ENCODE data around the gene RPL28.

RPL28 gene

DNA sequence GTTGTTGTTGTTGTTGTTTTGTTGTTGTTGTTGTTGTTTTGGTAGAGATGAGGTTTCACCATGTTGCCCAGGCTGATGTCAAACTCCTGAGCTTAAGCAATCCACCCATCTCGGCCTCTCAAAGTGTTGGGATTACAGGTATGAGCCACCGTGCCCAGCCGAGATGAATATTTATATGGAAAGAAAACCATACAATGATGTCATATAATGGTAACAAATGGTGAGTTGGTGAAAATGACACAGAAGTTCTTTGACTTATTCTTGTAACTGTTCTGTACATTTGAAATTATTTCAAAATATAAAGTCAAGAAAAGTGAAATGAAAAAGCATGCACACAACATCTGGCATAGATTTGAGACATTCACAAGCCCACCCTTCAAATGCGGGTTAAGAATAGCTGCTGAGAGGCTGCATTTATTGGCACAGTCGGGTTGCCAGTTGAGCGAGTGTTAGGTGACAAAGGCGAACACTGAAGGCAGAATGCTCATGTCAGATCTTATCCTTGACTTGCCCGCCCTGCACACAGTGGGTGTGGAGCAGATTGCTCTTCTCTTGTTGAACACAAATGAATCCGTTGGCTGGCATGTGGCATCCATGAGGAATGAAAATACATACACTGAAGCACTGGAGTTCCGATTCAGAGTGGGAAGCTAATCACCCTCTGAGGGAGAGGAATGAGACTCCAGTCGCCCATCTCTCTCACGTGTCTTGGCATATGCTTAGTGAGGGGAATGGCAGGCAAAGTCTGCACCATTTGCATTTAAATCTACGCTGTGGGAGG is 37.7 kb downstream of the RPL28 start:
- no peak for DNase-seq (ENCODE audit: low read depth, low spot score)

DNA sequence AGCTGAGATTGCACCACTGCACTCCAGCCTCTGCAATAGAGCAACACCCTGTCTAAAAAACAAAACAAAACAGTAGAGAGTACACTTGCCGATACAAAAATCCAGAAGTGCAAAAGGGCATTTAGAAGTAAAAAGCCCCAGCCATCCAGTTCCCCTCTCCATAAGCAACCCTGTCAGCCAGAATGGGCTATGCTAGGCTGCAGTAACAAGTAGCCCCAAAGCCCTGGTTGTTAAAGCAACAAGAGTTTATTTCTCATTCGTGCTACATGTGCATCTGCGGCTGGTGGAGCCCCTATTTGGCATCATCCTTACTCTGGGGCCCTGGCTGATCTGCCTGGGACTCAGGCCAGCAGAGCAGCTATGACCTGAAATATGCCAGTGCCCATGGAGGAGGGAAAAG is 38.8 kb downstream of the RPL28 start:
- no peak for DNase-seq (ENCODE audit: low read depth, low spot score)

DNA sequence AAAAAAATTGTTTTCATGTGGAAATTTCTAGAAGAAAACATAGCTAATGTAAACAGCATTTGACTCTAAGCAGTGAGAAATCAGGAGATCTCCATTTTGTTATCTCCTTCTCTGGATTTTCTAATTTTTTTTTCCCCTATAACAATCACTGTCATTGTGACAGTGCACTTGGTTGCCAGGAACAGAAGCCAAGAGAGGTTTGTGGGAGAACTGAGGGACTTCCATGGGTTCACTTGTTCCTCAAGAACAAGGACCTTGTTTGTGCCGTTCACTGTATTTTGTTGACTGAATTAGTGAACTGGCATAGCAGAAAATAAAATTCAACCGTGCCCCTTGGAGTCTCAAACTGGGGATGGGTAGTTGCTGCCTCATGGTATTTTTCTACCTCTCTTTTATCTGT is 40.3 kb downstream of the RPL28 start:
- DNase-seq (ENCODE audit: low read depth, low spot score), result no peak

DNA sequence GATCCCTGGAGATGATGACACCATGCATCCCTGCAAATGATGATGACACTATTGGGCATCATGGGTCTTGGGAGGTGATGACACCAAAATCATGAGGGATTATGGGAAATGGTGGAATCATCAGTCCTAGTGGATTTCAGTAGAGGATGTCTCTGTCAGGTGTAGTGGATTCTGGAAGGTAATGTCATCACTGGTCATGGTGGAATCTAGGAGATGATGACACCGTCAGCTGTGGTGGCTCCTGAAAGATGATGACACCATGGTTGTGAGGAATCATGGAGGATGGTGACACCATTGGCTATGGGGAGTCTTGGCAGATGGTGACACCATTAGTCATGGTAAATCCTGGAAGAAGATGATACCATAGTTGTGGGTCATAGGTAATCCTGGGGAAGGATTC is 45.5 kb downstream of the RPL28 start:
- DNase-seq (ENCODE audit: low read depth, low spot score), result no peak

DNA sequence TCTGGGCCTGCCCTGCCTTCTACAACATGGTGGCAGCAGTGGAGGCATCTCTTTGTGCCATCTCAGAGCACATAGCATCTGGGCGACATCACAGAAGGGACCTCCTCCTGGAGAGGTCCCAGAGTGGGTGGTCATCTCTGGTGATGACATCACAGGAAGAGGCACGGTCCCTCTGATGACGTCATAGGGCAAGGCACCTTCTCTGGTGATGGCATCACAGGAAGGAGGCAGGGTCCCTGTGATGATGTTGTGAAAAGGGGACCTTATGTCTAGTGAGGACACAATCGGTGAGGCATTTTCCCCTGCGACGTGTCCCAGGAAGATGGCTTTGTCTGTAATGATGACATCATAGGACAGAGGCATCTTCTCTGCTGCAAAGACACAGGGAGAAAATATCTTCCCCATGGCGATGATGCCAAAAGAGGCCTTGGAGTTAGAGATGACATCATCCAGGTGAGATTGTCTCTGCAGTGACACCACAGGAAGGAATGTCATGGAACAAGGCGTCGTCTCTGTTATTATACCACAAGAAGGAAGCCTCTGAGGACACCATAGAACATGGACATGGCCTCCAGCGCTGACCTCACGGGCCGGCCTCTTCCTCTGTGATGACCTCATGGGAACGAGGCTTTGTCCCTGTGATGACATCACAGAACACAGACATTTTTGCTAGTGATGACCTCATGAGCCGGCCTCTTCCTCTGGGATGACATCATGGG is 46.7 kb downstream of the RPL28 start:
- DNase-seq (ENCODE audit: low read depth, low spot score), result no peak

DNA sequence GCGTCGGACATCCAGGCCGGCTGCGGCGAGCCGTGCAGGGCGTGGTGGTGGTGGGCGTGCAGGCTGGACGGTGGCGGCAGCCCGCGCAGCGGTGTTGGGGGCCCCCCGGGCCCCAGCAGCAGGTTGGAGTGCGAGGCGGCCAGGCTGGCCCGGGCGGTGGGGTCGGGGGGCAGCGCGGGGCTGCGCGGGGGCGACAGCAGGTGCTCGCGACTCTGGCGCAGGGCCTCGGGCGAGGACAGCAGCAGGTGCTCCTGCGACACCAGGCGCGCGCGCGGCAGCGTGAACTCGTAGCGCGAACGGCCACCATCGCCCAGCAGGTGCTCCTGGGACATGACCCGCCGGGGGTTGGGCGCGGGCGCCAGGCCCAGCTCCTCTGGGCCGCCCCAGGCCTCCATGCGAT is 47.6 kb downstream of the RPL28 start:
- no peak for DNase-seq (ENCODE audit: low read depth, low spot score)

DNA sequence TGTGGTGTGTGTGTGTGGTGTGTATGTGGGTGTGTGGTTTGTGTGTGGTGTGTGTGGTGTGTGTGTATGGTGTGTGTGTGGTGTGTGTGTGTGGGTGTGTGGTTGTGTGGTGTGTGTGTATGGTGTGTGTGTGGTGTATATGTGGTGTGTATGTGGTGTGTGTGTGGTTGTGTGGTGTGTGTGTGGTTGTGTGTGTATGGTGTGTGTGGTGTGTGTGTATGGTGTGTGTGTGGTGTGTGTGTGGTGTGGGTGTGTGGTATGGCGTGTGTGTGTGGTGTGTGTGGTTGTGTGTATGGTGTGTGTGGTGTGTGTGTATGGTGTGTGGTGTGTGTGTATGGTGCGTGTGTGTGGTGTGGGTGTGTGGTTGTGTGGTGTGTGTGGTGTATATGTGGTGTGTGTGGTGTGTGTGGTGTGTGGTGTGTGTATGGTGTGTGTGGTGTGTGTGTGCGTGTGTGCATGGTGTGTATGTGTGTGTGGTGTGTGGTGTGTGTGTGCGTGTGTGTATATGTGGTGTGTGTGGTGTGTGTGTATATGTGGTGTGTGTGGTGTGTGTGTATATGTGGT is 48.7 kb downstream of the RPL28 start:
- no peak for DNase-seq (ENCODE audit: low read depth, low spot score)

DNA sequence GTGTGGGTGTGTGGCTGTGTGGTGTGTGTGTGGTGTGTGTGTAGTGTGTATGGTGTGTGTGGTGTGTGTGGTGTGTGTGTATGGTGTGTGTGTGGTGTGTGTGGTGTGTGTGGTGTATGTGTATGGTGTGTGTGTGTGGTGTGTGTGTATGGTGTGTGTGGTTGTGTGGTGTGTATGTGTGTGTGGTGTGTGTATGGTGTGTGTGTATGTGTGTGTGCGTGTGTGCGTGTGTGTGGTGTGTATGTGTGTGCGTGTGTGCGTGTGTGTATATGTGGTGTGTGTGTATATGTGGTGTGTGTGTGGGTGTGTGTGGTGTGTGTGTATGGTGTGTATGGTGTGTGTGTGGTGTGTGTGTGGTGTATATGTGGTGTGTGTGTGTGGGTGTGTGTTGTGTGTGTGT is 49.3 kb downstream of the RPL28 start:
- no peak for DNase-seq (ENCODE audit: low read depth, low spot score)

DNA sequence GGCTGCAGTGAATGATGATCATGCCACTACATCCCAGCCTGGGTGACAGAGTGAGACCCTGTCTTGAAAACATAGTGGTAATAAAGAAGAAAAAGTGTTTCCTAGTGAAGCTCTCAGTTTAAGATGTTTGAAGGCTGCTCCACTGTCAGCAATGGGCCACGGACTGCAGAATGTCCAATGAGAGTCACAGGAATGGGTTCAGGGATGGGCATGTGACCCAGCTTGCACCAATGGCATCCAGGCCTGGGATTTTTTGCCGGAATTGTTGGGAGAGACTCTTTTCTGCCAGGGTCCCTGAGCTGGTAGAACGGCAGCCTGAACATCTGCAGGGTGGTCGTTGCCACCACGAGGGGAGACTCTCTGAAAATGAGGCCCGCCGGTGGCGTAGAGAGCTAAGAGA is 51.1 kb downstream of the RPL28 start:
- no peak for DNase-seq (ENCODE audit: low read depth, low spot score)

DNA sequence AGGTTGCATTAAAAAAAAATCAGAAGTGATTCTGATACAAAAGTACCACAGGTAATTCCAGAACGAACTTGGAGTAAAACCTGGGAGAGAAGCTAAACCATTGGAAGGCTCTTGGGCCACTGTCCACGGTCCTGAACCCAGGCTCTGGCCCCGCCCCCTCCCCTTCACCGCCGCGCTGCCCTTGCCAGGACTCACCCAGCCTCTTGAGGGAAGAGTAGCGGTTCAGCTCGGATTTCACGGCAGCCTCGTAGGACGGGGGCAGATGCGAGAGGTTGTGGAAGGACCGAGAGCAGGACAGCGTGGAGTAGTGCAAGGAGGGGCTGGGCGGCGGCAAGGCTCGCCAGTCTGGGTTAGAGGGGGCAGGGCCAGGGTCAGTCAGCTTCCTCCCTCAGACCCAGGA is 51.7 kb downstream of the RPL28 start:
- DNase-seq (ENCODE audit: low read depth, low spot score), result no peak

DNA sequence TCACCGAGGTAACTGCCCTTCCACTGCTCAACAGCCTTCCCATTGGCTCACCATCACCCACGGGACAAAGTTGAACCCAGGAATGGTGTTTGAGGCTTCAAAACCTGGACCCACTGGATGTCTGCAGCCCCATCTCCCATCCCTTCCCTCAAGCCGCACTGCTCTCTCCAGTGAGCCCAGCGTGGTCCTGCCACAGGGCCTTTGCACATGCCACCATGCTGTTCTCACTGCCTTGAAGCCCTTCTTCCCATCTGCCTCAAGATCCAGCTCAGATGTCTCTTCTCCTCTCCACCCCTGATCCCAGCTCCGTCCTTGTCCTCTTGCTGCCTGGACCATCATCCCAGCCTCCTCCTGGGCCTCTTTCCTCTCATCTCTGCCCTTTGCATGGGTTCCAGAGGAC is 53.3 kb downstream of the RPL28 start:
- DNase-seq (ENCODE audit: low read depth, low spot score), result no peak

DNA sequence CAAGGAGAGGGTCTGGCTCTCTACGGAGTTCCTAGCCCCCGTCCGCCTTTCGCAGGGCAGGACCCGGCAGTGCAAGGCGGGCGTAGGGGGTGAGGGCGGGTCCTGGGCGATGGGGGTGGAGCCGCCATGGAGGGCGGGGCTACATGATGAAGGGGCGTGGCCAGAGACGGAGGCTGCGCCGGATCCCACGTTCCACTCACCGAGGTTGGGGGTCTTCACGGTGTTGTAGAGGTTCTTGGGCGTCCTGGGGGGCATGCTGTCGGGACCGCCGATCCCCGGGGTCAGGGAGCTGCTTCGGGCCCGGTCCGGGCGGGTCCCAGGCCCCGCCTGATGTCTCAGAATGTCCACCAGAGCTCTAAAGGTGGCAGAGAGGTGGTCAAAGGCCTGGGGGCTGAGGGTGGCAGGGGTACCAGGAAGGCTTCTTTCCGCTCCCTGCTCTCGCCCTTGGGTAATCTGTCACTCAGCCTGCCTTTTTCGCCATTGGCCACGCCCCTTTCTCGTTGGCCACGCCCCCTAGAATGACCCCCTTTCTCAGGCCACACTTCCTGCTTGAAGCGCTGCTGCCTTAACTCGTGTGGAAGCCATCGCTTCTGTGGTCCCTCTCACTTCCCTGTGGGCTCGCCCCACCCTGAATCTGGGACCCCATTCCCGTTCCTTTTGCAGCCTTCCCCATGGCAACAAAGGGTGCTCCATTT is 54.8 kb downstream of the RPL28 start:
- DNase-seq (ENCODE audit: low read depth, low spot score), result no peak

DNA sequence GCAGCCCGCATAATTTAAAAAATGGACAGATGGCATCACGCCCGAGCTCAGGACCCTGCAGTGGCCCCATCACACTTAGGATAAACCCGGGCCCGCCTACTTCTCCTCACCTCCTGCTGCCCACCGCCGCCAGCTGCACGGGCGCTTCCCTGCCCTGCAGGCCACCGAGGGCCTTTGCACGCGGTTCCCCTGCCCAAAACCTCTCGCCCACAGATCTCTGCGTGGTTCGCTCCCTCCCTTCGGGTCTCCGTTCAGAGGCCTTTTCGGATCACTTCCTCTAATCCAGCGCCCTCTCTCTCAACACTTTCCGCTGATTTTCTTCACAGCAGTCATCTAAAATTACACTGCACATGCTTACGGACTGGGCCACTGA is 55.6 kb downstream of the RPL28 start:
- DNase-seq (ENCODE audit: low read depth, low spot score), result no peak

DNA sequence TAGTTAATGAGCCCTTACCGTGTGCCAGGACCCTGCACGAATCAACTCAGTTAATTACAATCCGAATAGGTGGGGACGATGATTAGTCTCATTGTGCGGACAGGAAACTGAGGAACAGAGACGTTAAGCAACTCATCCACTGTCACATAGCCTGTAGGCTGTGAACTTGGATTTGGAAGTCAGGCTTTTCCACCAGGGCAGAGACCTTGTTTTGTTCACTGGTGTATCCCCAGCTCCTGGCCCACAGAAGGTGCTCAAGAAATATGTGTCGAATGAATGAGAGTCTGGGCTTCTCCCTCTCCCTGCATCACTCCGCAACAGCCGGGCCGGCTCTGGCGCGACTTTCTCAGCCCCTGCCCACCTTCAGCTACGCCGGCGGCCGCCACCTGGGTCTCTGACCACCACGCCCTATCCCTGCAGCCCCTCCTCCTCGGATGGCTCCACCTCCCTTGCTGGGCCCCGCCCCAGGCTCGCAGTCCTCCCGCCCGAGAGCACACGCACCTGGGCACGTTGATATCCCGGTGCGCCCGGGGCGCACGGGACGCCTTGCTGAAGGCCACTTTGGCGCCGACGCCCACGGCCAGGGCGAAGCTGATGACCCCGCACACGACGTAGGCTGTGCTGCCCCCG is 56.1 kb downstream of the RPL28 start:
- DNase-seq (ENCODE audit: low read depth, low spot score), result no peak

DNA sequence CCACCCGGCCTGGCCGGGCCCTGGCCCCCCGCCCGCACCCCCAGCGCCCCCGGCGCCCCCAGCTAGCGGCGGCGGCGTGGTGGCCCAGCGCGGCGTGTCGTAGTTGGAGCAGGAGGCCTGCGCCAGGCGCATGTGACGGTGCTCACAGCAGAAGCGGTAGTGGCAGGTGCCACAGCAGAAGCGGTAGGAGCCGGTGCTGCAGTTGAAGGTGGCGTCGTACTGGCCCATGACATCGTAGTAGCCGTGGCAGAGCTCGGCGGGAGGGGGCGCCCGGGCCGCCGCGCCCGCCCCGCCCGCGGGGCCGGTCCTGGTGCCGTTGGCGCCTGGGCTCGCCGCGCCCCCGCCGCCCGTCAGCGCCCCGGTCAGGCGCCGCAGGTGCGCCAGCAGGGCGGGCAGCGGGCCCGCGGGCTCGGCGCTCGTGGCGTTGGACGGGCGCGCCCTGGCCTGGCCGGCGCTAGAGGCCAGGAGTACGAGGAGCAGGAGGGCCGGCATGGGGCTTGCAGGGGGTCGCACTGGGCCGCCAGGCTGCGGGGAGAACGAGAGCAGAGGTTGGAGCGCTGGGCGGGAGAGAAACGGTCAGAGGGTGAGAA is 56.7 kb downstream of the RPL28 start:
- DNase-seq (ENCODE audit: low read depth, low spot score), result no peak

DNA sequence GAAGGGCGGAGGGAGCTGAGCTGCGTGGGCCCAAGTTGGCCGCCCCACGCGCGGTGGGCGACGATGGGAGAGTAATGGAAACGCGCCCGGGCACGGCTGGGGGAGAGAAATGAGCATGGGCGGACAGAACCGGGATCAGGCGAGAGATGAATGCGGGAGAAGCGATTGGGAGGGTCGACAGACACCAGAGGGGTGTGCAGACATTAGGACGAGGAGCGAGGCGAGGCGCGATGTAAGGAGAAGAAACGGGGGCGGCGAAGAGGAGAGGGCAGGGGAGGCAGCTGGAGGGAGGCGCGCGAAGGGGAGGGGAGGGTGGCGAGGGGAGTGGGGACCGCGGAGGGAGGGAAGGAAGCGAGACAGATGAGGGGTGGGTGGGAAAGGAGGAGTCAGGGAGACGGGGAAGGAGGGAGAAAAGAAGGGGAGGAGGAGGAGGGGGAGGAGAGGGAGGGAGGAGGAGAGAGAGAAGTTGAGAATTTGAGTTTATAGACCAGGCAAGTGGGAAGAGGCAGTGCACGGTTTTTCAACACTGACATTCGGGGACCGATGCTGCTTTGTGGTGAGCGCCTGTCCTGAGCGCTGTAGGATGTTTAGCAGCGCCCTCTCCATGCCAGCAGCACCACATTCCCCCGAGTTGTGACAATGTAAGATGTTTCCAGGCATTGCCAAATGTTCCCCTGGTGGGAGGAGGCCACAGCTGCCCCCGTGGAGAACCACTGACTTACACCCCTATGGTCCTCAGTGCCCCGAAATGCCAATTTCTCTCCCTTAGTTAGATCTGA is 57.5 kb downstream of the RPL28 start, which contains the start of gene SHISA7:
TSS of gene SHISA7 (minus strand) at position 256 of the 779 bp plus-strand sequence. CDS start 437 bp downstream, outside the sequence.
- no peak for DNase-seq (ENCODE audit: low read depth, low spot score)

DNA sequence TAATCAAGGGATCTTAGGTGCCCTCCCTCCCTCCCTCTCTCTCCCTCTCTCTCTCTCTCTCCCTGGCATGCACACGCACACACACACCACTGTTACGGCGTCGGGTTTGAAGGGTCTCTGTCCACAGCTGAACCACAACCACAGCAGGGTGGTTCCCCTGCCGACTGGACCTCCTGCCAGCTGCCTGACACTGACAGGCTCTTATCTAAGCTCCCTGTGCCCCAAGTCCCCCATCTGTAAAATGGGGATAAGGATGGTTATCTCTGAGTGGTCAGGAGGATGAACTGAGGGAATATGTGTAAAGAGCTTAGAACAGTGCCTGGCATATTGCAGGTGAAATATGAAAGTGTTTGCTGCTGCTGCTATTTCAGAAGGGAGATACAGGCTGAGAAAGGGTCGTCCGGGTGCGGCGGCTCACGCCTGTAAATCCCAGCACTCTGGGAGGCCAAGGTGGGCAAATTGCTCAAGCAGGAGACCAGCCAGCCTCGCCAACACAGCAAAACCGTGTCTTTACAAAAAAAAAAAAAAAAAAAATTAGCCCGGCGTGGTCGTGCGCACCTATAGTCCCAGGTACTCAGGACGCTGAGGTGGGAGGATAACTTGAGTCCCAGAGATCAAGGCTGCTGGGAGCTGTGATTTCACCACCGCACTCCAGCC is 58.2 kb downstream of the RPL28 start:
- no peak for DNase-seq (ENCODE audit: low read depth, low spot score)

DNA sequence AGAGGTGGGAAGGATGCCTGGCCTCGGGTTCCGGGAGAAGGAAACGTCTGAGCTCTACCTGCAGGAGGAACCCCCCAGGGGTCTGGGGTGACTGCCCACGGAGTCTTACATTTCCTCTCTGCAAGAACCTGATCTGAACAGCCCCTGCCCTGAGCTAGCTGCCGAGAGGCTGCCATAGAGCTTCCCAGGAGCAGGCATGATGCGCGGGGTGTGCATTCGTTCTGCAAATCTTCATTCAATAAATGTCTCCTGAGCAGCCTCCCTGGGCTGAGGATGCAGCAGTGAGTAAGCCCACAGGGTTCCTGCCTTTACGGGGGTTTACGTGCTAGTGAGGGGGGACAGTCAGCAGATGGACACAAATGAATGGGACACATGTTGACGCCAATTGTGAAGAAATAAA is 58.9 kb downstream of the RPL28 start:
- no peak for DNase-seq (ENCODE audit: low read depth, low spot score)

DNA sequence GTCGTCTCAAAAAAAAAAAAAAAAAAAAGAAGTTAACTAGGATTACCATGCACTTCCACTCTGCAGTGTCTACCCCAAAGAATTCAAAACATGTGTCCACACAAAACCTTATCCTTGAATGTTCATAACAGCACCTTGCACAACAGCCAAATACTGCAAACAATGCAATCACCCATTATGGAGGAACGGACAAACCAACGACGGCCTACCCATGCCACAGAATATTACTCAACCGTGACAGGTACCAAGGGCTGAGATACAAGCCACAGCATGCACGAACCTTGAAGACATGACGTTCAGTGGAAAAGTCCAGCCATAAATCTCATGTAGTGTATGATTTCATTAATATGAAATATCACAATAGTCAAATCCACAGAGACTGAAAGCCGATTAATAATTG is 60.3 kb downstream of the RPL28 start:
- DNase-seq (ENCODE audit: low read depth, low spot score), result no peak

Data from iPS DF 19.7 (cell line).